GM12873 (cell line): Measurements from ENCODE around the gene EYA3.
A peak's percentile ranks its signal among the peaks of the same experiment; 100 is the strongest.

ENCODE experiments used
- TF ChIP-seq, protein P1 (sequence below): IDR thresholded peaks from 2 replicates; pipeline ENCODE4 v1.5.1; 2012; ENCODE audit warnings: low read depth, mild to moderate bottlenecking, moderate library complexity, low read length, control low read depth; ENCODE audit not compliant: insufficient read depth; ENCODE audit errors: missing control alignments

Gene EYA3

DNA sequence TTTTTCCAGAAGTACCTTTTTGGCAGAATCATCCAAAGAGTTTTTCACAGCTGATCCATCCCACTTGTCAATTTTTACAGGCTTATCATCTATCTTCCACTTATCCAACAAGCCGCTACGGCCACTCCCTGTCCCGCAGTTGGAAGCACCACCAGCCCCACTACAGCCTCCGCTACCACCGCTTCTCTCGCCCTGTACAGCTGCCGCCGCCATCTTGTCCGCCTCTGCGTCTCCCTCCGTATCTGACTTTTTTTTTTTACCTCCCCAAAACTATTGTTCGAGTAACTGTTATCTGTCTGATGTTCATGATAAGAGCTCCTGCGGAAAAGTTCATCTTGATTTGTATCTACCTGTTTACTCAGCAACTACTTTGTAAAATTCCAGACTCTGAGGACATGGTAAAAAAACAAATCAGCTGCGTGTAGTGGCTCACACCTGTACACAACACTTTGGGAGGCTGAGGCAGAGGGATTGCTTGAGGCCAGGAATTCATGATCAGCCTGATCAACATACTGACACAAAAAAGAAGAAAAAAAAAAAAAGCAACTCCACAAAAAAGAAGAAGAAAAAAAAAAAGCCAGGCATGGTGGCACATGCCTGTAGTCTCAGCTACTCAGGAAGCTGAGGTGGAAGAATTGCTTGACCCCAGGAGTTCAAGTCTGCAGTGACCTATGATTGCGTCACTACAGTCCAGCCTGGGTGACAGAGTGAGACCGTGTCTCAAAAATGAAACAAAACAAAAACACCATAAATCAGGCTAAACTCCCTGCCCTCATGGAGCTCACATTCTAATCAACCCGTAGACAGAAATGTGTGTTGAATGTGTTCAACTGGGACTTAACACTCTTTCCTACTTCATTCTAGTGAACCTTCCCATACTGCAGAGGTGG, 8.0 kb upstream of the EYA3 start:
- TF ChIP-seq, protein P1, sequence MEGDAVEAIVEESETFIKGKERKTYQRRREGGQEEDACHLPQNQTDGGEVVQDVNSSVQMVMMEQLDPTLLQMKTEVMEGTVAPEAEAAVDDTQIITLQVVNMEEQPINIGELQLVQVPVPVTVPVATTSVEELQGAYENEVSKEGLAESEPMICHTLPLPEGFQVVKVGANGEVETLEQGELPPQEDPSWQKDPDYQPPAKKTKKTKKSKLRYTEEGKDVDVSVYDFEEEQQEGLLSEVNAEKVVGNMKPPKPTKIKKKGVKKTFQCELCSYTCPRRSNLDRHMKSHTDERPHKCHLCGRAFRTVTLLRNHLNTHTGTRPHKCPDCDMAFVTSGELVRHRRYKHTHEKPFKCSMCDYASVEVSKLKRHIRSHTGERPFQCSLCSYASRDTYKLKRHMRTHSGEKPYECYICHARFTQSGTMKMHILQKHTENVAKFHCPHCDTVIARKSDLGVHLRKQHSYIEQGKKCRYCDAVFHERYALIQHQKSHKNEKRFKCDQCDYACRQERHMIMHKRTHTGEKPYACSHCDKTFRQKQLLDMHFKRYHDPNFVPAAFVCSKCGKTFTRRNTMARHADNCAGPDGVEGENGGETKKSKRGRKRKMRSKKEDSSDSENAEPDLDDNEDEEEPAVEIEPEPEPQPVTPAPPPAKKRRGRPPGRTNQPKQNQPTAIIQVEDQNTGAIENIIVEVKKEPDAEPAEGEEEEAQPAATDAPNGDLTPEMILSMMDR = no peak

DNA sequence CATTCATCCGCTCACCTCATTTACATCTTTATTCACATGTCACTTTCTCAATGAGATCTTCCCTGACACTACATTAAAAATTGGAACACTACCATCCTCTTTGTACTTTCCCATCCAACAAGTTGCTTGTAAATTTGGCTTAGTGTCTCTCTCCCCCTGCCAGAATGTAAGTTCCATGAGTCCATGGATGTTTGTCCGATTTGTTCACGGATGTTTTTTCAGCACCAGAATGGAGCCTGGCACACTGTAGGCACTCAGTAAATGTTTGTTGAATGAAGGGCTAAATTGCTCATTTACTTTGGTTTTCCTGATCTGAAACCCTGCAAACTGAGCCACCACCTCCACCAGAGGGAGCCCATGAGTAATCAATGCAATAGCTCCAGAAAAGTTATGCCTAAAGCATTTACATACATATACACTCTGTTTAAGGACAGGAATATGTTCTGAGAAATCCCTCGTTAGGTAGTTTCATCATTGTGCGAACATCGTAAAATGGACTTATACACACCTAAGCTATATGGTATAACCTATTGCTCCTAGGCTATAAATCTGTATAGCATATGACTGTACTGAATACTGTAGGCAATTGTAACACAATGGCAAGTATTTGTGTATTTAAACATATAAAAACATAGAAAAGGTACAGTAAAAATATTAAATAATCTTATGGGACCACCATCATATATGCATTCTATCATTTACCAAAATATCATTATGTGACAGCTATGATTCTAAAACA, 2.8 kb upstream of the EYA3 start:
- TF ChIP-seq, protein P1 = peak; percentile 75

DNA sequence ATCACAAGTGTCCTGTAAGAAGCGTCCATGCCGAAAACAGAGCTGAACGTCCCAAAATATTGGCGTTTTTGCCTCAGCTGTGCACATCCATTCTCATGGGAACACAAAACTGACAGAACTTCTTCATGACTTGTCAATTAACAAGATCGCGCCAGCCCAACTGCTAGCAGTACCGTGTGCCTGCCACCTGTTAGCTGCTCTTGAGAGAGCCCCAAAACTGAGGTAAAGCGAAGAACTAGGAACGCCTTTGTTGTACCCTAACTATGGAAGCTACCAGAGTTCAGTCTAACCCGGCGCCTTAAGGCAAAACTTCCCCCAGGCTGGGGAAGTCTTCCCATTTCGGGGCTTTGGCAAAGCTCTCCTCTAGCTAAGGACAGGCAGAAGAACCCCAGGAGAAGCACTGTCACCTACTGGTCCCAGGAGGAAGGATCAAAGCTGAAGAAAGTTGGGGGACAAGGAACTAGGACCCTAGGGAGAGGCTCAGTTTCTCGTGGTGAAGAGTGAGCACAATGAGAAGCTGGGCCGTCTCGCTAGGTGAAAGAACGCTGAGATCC, 719 bp downstream of the EYA3 start:
- TF ChIP-seq, protein P1 = peak; percentile 21

DNA sequence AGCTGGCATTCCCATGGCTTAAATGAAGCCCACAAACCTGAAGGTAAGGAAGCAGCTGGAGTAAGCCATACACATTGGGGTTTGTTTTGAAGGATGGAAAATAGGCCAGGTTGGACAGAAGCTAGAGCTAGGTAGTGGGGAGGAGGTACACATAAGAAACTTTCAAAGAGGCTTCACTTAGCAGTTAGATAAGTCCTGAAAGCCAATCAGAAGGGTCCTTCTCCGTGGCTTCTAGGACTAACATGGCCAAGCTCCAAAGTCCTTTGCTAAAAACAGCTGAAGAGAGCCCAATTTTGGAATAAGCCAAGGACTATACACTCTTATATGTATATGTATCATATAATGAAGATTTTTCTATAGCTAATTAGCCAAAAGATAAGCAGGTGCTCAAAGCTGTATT, 1.8 kb downstream of the EYA3 start:
- TF ChIP-seq, protein P1 = no peak

DNA sequence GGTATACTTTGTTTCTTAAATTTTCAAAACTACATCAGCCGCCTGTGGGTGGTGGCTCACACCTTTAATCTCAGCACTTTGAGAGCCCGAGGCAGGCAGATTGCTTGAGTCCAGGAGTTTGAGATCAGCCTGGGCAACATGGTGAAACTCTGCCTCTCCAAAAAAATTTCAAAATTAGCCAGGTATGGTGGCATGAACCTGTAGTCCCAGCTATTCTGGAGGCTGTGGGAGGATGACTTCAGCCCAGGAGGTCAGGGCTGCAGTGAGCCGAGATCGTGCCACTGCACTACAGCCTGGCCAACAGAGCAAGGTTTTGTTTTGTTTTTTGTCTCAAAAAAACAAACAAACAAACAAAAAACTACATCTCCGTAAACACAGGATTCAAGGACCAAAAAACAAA, 3.3 kb downstream of the EYA3 start:
- TF ChIP-seq, protein P1 = no peak

DNA sequence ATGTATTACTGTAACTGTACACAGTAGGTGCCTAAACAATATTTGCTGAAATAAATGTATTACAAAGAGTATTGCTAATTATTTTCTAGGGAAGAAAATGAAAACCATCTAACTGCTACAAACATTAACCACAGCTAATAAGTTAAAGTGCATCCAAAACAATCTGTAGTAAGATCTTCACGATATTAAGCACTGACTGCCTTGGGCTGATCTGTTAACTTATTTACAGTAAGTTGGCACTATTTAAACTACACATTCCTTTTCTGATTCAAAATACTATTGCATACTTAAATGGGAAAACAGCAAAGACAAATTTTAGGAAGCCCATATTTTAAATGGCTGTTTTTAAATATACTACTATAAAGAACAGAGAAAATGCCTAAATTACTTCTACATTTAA, 4.5 kb downstream of the EYA3 start:
- TF ChIP-seq, protein P1 = no peak

DNA sequence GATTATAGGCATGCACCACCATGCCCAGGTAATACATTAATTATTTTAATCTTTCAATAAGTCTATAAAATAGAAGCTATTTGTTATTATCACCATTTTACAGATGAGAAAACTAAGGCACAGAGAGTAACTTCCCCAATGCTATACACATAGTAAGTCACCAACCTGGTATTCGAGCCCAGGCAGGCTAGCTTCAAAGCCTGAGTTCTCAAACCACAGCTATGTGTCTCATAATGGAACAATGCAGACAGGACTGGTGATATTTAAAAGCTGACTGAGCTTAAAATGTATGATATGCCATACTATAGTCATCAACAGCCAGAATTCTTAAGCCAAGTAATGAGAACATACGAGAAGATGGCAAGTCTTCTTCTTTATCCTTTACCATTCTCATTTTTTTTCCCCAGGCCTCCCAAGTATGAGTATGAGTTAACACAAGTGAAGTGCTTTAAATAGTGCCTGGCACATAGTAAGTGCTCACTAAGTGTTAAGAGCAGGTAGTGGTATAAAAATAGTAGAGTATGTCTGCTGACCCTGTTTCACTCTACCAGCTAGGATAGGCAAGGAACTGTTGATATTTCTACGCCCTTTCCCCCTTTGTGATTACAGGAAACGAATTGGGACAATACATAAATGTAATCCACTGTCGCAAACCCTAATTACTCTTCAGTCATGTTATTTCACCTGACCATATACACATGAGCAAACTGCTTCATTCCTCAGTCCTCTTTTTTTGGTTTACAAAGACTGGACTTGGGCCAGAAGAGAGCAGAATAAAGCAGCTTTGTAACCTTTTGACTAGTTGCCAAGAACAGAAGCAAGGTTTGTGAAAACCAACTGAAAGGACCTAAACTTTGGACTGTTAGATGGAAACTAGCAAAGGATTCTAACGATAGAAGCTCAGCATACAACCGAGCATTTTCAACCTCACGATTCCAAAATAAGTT, 9.5 kb downstream of the EYA3 start:
- TF ChIP-seq, protein P1 = no peak
